IMR-90 (cell line): ENCODE data around the gene MED12L. TPM values are rescaled to one million over a fixed set of nuclear protein-coding genes. Genes with fewer than 3 reads are reported as not detected.

Experiments used
- ATAC-seq: fragments of 200-7000 bp; cut with Tn5 transposase; 2 replicates; pipeline ENCODE4 v1.9.1; 2020; ENCODE audit warnings: low read depth, mild to moderate bottlenecking, moderate library complexity
- BruUV-seq: library from RNA; stranded (reverse); fragments of 400-500 nt; replicated peaks from 2 replicates; lab custom pipeline; 2021; lab: Mats Ljungman, UMichigan
- CTCF ChIA-PET: fragments of 300-600 bp; formaldehyde crosslinking; extraction: SDS; loops from one replicate; lab custom pipeline; 2021; ENCODE audit warnings: antibody characterized with exemption; lab: Yijun Ruan, JAX
- POLR2A ChIA-PET: fragments of 300-600 bp; sonication (Branson Sonifier 250); formaldehyde crosslinking; loops from one replicate; lab custom pipeline; 2022; ENCODE audit warnings: antibody characterized with exemption; ENCODE audit not compliant: unreplicated experiment; lab: Charles Lee
- DNase-seq: peaks from one replicate; pipeline ENCODE4 v3.0.0; 2013
- H2AFZ ChIP-seq: replicated peaks from 2 replicates; pipeline ENCODE3; 2013; ENCODE audit warnings: low read length, mild to moderate bottlenecking; ENCODE audit not compliant: poor library complexity
- H2AK5ac ChIP-seq: 2 replicates; pipeline ENCODE4 v1.6.1; 2013; ENCODE audit warnings: low read depth, low read length, inconsistent platforms
- H2AK9ac ChIP-seq: replicated peaks from 2 replicates; pipeline ENCODE3; 2013; ENCODE audit warnings: mild to moderate bottlenecking, low read depth, low read length, moderate library complexity; ENCODE audit not compliant: poor library complexity
- H2BK120ac ChIP-seq: 2 replicates; pipeline ENCODE4 v1.6.1; 2013; ENCODE audit warnings: low read depth, low read length, inconsistent platforms
- H2BK15ac ChIP-seq: 3 replicates; pipeline ENCODE4 v1.6.1; 2013; ENCODE audit warnings: low read depth, low read length, inconsistent platforms
- H2BK20ac ChIP-seq: 2 replicates; pipeline ENCODE4 v1.6.1; 2013; ENCODE audit warnings: low read depth, mild to moderate bottlenecking, inconsistent platforms, low read length, moderate library complexity
- H2BK5ac ChIP-seq: 2 replicates; pipeline ENCODE4 v1.6.1; 2013; ENCODE audit warnings: mild to moderate bottlenecking, low read depth, low read length, inconsistent platforms; ENCODE audit not compliant: poor library complexity, severe bottlenecking
- H3K14ac ChIP-seq: replicated peaks from 2 replicates; pipeline ENCODE4 v1.6.1; 2013; ENCODE audit warnings: low read depth, low read length, inconsistent platforms
- H3K18ac ChIP-seq: 2 replicates; pipeline ENCODE4 v1.6.1; 2013; ENCODE audit warnings: low read depth, low read length, control low read depth
- H3K23ac ChIP-seq: 2 replicates; pipeline ENCODE4 v1.6.1; 2013; ENCODE audit warnings: low read depth, low read length, inconsistent platforms
- H3K27ac ChIP-seq: 2 replicates; pipeline ENCODE4 v1.5.1; 2013; ENCODE audit warnings: mild to moderate bottlenecking, control low read depth, low read length; ENCODE audit not compliant: insufficient read depth
- H3K27me3 ChIP-seq: 2 replicates; pipeline ENCODE4 v1.6.1; 2013; ENCODE audit warnings: low read length; ENCODE audit not compliant: control insufficient read depth, insufficient read depth
- H3K36me3 ChIP-seq: 2 replicates; pipeline ENCODE4 v1.6.1; 2013; ENCODE audit warnings: low read length, mixed read lengths; ENCODE audit not compliant: control insufficient read depth, insufficient read depth
- H3K4ac ChIP-seq: 2 replicates; pipeline ENCODE4 v1.6.1; 2013; ENCODE audit warnings: low read depth, low read length, inconsistent platforms
- H3K4me1 ChIP-seq: 2 replicates; pipeline ENCODE4 v1.6.1; 2013; ENCODE audit warnings: low read length, mixed read lengths; ENCODE audit not compliant: control insufficient read depth, insufficient read depth
- H3K4me2 ChIP-seq: 2 replicates; pipeline ENCODE4 v1.6.1; 2013; ENCODE audit warnings: low read depth, mild to moderate bottlenecking, control low read depth, low read length, moderate library complexity
- H3K4me3 ChIP-seq: 2 replicates; pipeline ENCODE4 v1.5.1; 2013; ENCODE audit warnings: low read depth, mild to moderate bottlenecking, control low read depth, low read length, moderate library complexity; ENCODE audit not compliant: insufficient read depth
- H3K56ac ChIP-seq: 2 replicates; pipeline ENCODE4 v1.6.1; 2013; ENCODE audit warnings: low read length, inconsistent platforms; ENCODE audit not compliant: insufficient read depth; ENCODE audit errors: extremely low read depth
- H3K79me1 ChIP-seq, 2 experiments: 2 replicates each; pipeline ENCODE4 v1.6.1; 2013; ENCODE audit warnings: low read length in 2 of 2, inconsistent platforms in 1 of 2, low read depth in 1 of 2
- H3K9ac ChIP-seq: 2 replicates; pipeline ENCODE4 v1.6.1; 2013; ENCODE audit warnings: low read depth, low read length, control low read depth
- H3K9me1 ChIP-seq: 2 replicates; pipeline ENCODE4 v1.6.1; 2013; ENCODE audit warnings: low read length, inconsistent platforms; ENCODE audit not compliant: insufficient read depth
- H3K9me3 ChIP-seq: 2 replicates; pipeline ENCODE4 v1.6.1; 2013; ENCODE audit warnings: low read length; ENCODE audit not compliant: control insufficient read depth, insufficient read depth
- H4K20me1 ChIP-seq: 2 replicates; pipeline ENCODE4 v1.6.1; 2013; ENCODE audit warnings: low read length, inconsistent platforms; ENCODE audit not compliant: insufficient read depth
- H4K5ac ChIP-seq: 2 replicates; pipeline ENCODE4 v1.6.1; 2013; ENCODE audit warnings: mild to moderate bottlenecking, low read depth, low read length, control low read depth
- H4K8ac ChIP-seq, 2 experiments: 2 replicates each; pipeline ENCODE4 v1.6.1; 2013; ENCODE audit warnings: low read depth in 2 of 2, low read length in 2 of 2, control low read depth in 1 of 2, inconsistent platforms in 1 of 2
- H4K91ac ChIP-seq: 2 replicates; pipeline ENCODE4 v1.6.1; 2013; ENCODE audit warnings: low read depth, low read length, inconsistent platforms; ENCODE audit not compliant: insufficient read depth
- BHLHE40 ChIP-seq: fragments of 150-350 bp; IDR thresholded peaks from 2 replicates; pipeline ENCODE4 v1.6.1; 2016; ENCODE audit warnings: mild to moderate bottlenecking, low read depth, low read length
- CEBPB ChIP-seq: IDR thresholded peaks from 2 replicates; pipeline ENCODE4 v1.6.1; 2012; ENCODE audit warnings: low read depth, low read length, improper control_type of control experiment
- FOS ChIP-seq: fragments of 150-350 bp; IDR thresholded peaks from 2 replicates; pipeline ENCODE4 v1.6.1; 2016; ENCODE audit warnings: low read depth, low read length
- MAFK ChIP-seq: IDR thresholded peaks from 2 replicates; pipeline ENCODE4 v1.6.1; 2012; ENCODE audit warnings: low read depth, low read length, improper control_type of control experiment
- MAZ ChIP-seq: IDR thresholded peaks from 2 replicates; pipeline ENCODE4 v1.6.1; 2012; ENCODE audit warnings: low read depth, mild to moderate bottlenecking, low read length, improper control_type of control experiment, moderate library complexity, borderline replicate concordance
- MXI1 ChIP-seq: IDR thresholded peaks from 2 replicates; pipeline ENCODE4 v1.6.1; 2012; ENCODE audit warnings: low read depth, mild to moderate bottlenecking, low read length, moderate library complexity, borderline replicate concordance
- NFE2L2 ChIP-seq: fragments of 150-350 bp; IDR thresholded peaks from 2 replicates; pipeline ENCODE4 v1.6.1; 2016; ENCODE audit warnings: low read depth, mild to moderate bottlenecking, low read length
- RCOR1 ChIP-seq: IDR thresholded peaks from 2 replicates; pipeline ENCODE4 v1.6.1; 2012; ENCODE audit warnings: mild to moderate bottlenecking, low read length, improper control_type of control experiment; ENCODE audit not compliant: insufficient replicate concordance
- RFX5 ChIP-seq: IDR thresholded peaks from 2 replicates; pipeline ENCODE4 v1.8.0; 2012; ENCODE audit warnings: low read depth, mild to moderate bottlenecking, low read length, moderate library complexity
- SMC3 ChIP-seq: fragments of 150-350 bp; IDR thresholded peaks from 2 replicates; pipeline ENCODE4 v1.6.1; 2016; ENCODE audit warnings: low read depth, mild to moderate bottlenecking, antibody characterized with exemption, low read length, moderate library complexity
- WGBS, 2 experiments: methylation state at CpG; one replicate each; pipeline versions ENCODE4 v1.1.5 to v1.1.7; 2013; ENCODE audit warnings: missing lambda C conversion rate in 2 of 2; ENCODE audit not compliant: insufficient read length in 1 of 2; ENCODE audit errors: extremely low coverage in 2 of 2; 5-methylcytosine and 5-hydroxymethylcytosine counted together
- dilution Hi-C: fragments of 300-500 bp; cut with HindIII; formaldehyde crosslinking; loops from one replicate; pipeline ENCODE4 v1.14.3; 2018; ENCODE audit warnings: low sequenced_read_pairs; ENCODE audit not compliant: unreplicated experiment
- in situ Hi-C: fragments of 300-500 bp; cut with MboI; formaldehyde crosslinking; loops from 3 replicates; pipeline ENCODE4 v1.14.3; 2019; ENCODE audit warnings: low sequenced_read_pairs, inconsistent platforms, mixed read lengths
- intact Hi-C: fragments of 100-400 bp; cut with micrococcal nuclease; formaldehyde crosslinking; loops from 2 replicates; pipeline ENCODE4 v1.10.0; 2022
- polyA plus RNA-seq, 3 experiments: library from polyadenylated mRNA; depleted of rRNA; stranded (reverse); fragments of >200 nt; gene quantifications; 2 replicates each; pipeline ENCODE4 v1.2.3, GENCODE V29; 2012; ENCODE audit warnings: low replicate concordance in 1 of 3
- total RNA-seq: library from RNA; depleted of rRNA; stranded (reverse); fragments of >200 nt; gene quantifications from 2 replicates; pipeline ENCODE4 v1.2.3, GENCODE V29; 2012
- TF ChIP-seq, protein P1 (sequence below): conservative IDR thresholded peaks from 2 replicates; pipeline ENCODE4 v1.5.1; 2012; ENCODE audit warnings: mild to moderate bottlenecking, low read depth, low read length, improper control_type of control experiment
- TF ChIP-seq, protein P2 (sequence below): fragments of 150-350 bp; IDR thresholded peaks from 2 replicates; pipeline ENCODE4 v1.6.1; 2016; ENCODE audit warnings: low read depth, mild to moderate bottlenecking, low read length, moderate library complexity, borderline replicate concordance
- TF ChIP-seq, protein P3 (sequence below): fragments of 150-350 bp; IDR thresholded peaks from 2 replicates; pipeline ENCODE4 v1.6.1; 2017; ENCODE audit warnings: mild to moderate bottlenecking, antibody characterized with exemption, low read length, low read depth

MED12L gene
- total and polyA plus RNA-seq, 2 of the 4 experiments (the other 2 are of a cell fraction): 0.05 to 0.18 TPM

DNA sequence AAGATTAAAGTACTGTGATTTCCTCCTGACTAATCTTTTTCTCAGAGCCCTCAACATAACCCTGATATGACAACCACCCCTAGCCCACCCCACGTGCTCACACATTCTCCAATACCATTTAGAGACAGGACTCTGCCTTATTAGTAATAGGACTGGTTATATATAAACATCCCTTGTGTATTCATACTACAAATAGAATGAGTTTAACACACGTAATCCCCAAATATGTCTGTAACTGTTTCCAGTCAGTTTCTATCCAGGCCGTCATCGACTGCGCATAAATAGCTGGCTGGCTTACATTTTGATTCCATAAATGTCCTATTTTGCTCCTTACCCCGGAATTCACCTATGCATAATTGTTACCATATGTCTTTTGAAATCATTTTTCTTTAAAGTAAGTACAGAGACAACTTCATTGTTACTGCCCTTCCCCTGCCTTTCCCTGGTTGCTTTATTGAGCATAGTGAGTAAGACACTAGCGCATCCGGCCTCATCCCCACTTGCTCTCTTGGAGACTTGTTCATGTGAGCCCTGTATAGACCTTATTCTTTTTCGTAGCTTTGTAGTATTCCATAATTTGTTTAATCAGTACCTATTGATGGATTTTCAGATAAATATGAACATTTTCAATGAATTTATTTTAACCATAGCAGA, 196.3 kb downstream of the MED12L start:
- H3K4me1 ChIP-seq: peaks cover 5% of the 10 kb centered on the region; the same call in 1 of the 2 replicates
- ChIA-PET POLR2A (interaction anchor here (0.6 kb wide), 1 partner anchor 23 kb away, joined by 5 read pairs; no protein-coding TSS in a partner anchor), CTCF (interaction anchor here (0.5 to 3.4 kb wide), 13 partner anchors 15 to 1099 kb away, joined by 3 to 32 read pairs (median 4); no protein-coding TSS in a partner anchor)
- peak overlapping the region; percentile 67; the same call in 1 of the 2 replicates for H2AK5ac ChIP-seq
- no peak overlapping the region for H2AFZ ChIP-seq
- peak overlapping the region; percentile 69; the same call in 1 of the 2 replicates for H3K27ac ChIP-seq
- peaks cover 3% of the 10 kb centered on the region for H3K9me1 ChIP-seq
- no peak overlapping the region for H2AK9ac ChIP-seq
- H3K14ac ChIP-seq: peak overlapping the region; percentile 27
- no peaks in the 10 kb centered on the region for H3K36me3 ChIP-seq
- TF ChIP-seq NFE2L2 (peak; percentile 27; the same call in 1 of the 2 replicates), FOS (peak; percentile 71), SMC3 (no peak), BHLHE40 (peak; percentile 68), CEBPB (no peak), MXI1 (no peak), MAFK (no peak), RFX5 (no peak), MAZ (no peak), RCOR1 (no peak)
- TF ChIP-seq, protein P1, sequence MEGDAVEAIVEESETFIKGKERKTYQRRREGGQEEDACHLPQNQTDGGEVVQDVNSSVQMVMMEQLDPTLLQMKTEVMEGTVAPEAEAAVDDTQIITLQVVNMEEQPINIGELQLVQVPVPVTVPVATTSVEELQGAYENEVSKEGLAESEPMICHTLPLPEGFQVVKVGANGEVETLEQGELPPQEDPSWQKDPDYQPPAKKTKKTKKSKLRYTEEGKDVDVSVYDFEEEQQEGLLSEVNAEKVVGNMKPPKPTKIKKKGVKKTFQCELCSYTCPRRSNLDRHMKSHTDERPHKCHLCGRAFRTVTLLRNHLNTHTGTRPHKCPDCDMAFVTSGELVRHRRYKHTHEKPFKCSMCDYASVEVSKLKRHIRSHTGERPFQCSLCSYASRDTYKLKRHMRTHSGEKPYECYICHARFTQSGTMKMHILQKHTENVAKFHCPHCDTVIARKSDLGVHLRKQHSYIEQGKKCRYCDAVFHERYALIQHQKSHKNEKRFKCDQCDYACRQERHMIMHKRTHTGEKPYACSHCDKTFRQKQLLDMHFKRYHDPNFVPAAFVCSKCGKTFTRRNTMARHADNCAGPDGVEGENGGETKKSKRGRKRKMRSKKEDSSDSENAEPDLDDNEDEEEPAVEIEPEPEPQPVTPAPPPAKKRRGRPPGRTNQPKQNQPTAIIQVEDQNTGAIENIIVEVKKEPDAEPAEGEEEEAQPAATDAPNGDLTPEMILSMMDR: no peak
- TF ChIP-seq, protein P2, sequence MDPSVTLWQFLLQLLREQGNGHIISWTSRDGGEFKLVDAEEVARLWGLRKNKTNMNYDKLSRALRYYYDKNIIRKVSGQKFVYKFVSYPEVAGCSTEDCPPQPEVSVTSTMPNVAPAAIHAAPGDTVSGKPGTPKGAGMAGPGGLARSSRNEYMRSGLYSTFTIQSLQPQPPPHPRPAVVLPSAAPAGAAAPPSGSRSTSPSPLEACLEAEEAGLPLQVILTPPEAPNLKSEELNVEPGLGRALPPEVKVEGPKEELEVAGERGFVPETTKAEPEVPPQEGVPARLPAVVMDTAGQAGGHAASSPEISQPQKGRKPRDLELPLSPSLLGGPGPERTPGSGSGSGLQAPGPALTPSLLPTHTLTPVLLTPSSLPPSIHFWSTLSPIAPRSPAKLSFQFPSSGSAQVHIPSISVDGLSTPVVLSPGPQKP: no peak
- TF ChIP-seq, protein P3, sequence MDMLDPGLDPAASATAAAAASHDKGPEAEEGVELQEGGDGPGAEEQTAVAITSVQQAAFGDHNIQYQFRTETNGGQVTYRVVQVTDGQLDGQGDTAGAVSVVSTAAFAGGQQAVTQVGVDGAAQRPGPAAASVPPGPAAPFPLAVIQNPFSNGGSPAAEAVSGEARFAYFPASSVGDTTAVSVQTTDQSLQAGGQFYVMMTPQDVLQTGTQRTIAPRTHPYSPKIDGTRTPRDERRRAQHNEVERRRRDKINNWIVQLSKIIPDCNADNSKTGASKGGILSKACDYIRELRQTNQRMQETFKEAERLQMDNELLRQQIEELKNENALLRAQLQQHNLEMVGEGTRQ: peak; percentile 95
- BruUV-seq: no TSS peak
- H3K4me2 ChIP-seq: peak overlapping the region; percentile 15; the same call in 1 of the 2 replicates
- ATAC-seq: peak; percentile 82
- no peak overlapping the region for H3K23ac ChIP-seq
- H4K91ac ChIP-seq: peak overlapping the region; percentile 49
- H4K5ac ChIP-seq: peak overlapping the region; percentile 9; the same call in 1 of the 2 replicates
- peak; percentile 95 for DNase-seq
- H2BK15ac ChIP-seq: no peak overlapping the region
- H2BK20ac ChIP-seq: peak overlapping the region; percentile 70
- H4K8ac ChIP-seq: peak overlapping the region in 1 of 2 experiments; percentile 18; a peak in 1 of 4 replicates
- peak overlapping the region; percentile 76 for H2BK120ac ChIP-seq
- peak overlapping the region; percentile 35; the same call in 1 of the 2 replicates for H3K56ac ChIP-seq
- H3K4me3 ChIP-seq: no peak overlapping the region
- H4K20me1 ChIP-seq: no peaks in the 10 kb centered on the region
- dilution Hi-C loops: no loop called here
- in situ Hi-C loops: no loop called here
- H3K9ac ChIP-seq: no peak overlapping the region
- H3K18ac ChIP-seq: peak overlapping the region; percentile 8; the same call in 1 of the 2 replicates
- H2BK5ac ChIP-seq: peak overlapping the region; percentile 80
- no peaks in the 10 kb centered on the region for H3K27me3 ChIP-seq
- H3K79me1 ChIP-seq: no peaks in the 10 kb centered on the region
- no CpG with 5 or more reads among the region's 9 CpGs for WGBS, 2 experiments
- intact Hi-C loops: loop anchor here (5.0 to 10.0 kb wide), 2 partner anchors 274 to 517 kb away; partner anchors contain the start of gene SIAH2
- H3K4ac ChIP-seq: peak overlapping the region; percentile 49; the same call in 1 of the 2 replicates
- H3K9me3 ChIP-seq: no peaks in the 10 kb centered on the region
